Skeletal muscle cell (primary cell): ENCODE data around the gene CFDP1.

ENCODE experiments used
- DNase-seq: peaks from one replicate; pipeline ENCODE4 v3.0.0-alpha.2; 2010; ENCODE audit warnings: low read depth
- H3K4me3 ChIP-seq: 2 replicates; pipeline ENCODE4 v1.5.1; 2011; ENCODE audit warnings: low read depth, mild to moderate bottlenecking, control low read depth, low read length, moderate library complexity

The CFDP1 gene

DNA sequence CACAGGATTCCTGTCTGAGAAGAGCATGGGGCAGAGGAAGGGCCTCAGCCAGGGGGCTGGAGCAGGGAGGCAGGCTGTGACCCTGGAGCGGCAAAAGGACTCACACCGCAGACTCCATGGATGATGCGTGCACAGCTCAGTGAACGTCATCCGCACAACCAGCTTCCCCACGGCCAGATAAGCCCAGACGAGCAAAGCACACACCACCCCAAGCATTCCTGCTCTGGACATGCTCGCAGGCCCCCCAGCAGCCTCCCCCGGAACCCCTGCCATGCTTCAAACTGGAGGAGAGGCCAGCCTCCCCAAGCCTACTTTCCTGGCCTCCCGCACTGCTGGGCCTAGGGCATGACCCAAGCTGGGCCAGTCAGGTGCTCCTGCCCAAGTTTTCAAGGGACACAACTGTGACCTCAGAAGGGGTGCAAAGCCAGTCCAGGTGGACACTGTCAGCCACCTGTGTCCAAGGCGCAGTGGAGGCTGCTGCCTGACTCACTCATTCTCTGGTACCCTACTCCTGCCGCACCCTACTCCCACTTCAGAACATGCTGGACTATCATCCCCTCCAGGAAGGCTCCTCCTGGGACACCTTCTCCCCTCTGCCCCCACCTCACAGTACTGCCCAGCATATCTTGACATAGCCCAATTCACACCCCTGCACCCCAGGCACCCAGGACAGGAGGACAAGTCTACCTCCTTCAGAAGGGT lies 186.6 kb downstream of the CFDP1 start:
- no peak overlapping the region for H3K4me3 ChIP-seq
- DNase-seq, result no peak

DNA sequence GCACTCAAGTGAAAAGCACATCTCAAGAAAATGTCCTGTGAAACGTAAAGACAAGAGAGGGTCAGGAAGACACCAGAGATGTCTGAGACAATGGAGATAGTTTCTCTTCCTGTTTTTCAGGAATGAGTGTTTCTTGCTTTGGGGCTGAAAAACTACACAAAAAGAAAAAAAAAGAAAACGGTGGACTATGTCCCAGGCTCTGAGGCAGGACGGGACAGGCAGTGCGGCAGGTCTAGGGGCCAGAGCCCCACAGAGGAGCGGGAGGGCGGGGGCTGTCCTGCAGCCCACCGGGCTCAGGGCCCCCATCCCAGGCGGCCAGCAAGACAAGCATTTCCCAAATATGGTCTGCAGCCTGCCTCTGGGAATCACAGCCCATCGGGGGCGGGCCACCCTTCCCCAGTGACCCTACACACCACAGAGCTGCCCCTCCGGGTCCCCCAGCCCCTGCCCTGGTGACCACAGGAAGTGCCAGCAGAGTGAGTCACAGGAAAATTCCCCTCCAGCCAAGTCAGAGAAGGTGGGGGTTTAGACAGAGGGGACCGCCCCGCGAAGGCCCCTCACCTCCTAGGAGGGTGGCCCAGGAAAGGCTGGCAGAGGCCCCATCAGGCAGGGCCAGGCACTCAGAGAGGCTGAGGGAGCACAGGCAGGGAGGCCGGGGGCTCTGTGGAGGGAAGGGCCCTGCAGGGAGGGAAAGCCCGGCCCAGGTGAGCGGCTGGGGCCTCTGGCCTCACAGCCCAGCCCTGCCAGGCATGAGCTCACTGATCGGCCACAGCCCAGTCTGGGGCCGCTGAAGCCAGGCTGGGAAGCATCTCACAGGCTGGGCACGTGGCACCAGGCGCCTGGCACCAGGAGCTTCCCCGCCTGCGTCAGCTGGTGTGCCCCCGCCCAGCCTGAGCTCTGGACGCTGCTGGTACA lies 188.2 kb downstream of the CFDP1 start:
- H3K4me3 ChIP-seq, result no peak overlapping the region
- peak; percentile 93 for DNase-seq

DNA sequence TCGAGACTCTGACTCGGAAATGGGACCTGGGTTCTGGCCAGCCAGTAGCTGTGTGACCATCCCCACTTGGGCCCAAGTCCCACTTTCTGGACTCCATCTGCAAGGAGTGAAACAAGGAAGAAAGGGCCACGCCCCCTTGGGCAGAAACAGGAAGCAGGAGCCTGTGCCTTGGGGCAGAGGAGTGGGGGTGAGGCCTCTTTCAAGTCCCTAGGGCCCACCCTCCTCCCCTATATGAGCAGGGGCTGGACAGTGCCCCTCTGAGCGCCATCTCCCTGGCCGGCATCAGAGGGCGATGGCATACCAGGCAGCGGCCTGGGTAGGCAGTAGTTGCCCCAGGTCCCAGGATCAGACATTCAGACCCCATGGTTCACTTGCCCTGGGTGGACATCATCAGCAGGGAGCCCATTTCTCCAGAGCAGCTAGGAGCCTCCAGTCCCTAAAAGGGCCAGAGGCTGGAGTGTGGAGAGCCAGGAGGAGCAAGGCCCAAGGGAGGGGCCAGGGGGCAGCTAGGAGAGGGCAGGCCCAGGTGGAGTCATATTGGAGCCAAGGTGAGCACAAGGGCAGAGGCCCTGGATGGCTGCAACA lies 189.0 kb downstream of the CFDP1 start:
- no peak overlapping the region for H3K4me3 ChIP-seq
- DNase-seq, result no peak
